HL-60 (cell line): ENCODE results near the gene SDS.

Experiments
- GABPA ChIP-seq: IDR thresholded peaks from 2 replicates; pipeline ENCODE4 v1.6.1; 2012; ENCODE audit warnings: low read depth
- POLR2AphosphoS5 ChIP-seq: IDR thresholded peaks from 2 replicates; pipeline ENCODE4 v1.6.1; 2012; ENCODE audit warnings: low read depth
- REST ChIP-seq: IDR thresholded peaks from 2 replicates; pipeline ENCODE4 v1.6.1; 2012; ENCODE audit warnings: low read depth; ENCODE audit not compliant: insufficient replicate concordance
- SPI1 ChIP-seq: IDR thresholded peaks from 2 replicates; pipeline ENCODE4 v1.6.1; 2012; ENCODE audit warnings: low read depth, mild to moderate bottlenecking, borderline replicate concordance
- TF ChIP-seq, protein P1 (sequence below): IDR thresholded peaks from one replicate; pipeline ENCODE4 v1.5.1; 2011; ENCODE audit warnings: low read length, control low read depth, inconsistent platforms; ENCODE audit not compliant: insufficient read depth

- TF ChIP-seq POLR2AphosphoS5 (no peak), GABPA (no peak), REST (no peak), SPI1 (no peak)
- TF ChIP-seq, protein P1, sequence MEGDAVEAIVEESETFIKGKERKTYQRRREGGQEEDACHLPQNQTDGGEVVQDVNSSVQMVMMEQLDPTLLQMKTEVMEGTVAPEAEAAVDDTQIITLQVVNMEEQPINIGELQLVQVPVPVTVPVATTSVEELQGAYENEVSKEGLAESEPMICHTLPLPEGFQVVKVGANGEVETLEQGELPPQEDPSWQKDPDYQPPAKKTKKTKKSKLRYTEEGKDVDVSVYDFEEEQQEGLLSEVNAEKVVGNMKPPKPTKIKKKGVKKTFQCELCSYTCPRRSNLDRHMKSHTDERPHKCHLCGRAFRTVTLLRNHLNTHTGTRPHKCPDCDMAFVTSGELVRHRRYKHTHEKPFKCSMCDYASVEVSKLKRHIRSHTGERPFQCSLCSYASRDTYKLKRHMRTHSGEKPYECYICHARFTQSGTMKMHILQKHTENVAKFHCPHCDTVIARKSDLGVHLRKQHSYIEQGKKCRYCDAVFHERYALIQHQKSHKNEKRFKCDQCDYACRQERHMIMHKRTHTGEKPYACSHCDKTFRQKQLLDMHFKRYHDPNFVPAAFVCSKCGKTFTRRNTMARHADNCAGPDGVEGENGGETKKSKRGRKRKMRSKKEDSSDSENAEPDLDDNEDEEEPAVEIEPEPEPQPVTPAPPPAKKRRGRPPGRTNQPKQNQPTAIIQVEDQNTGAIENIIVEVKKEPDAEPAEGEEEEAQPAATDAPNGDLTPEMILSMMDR: no peak
Measured at GRCh38 chr12:113359133-113359938, 44.4 kb downstream of the SDS start.
